ENCODE data around the gene DDX54. TPM values are rescaled to one million over a fixed set of nuclear protein-coding genes. Genes with fewer than 3 reads are reported as not detected.

DDX54 gene
- total and polyA plus RNA-seq, 2 of the 8 experiments (the other 6 are each of a cell fraction or from before 2014, with no cell fraction given), result 64.9 to 113 TPM

GRCh38 chr12:113172185-113172584 is 13.1 kb downstream of the DDX54 start:
- no peaks in the 10 kb centered on the region for H3K23me2 ChIP-seq (ENCODE audit: low read depth, low read length)
- no peak overlapping the region for H3K56ac ChIP-seq (replicated peaks; ENCODE audit: insufficient read length, low read depth, low read length)
- H4K5ac ChIP-seq (ENCODE audit: insufficient read length, low read depth, low read length), result no peak overlapping the region
- no peak overlapping the region for H2AK5ac ChIP-seq (ENCODE audit: low read depth, low read length)
- ChIA-PET CTCF (ENCODE audit: partially characterized antibody) (interaction anchor here (0.7 to 8.8 kb wide), 12 partner anchors 11 to 179 kb away, joined by 3 to 114 read pairs (median 4); partner anchors contain the start of gene RASAL1), POLR2A (ENCODE audit: partially characterized antibody) (interaction anchor here (0.5 to 4.7 kb wide), 4 partner anchors 9 to 15 kb away, joined by 3 to 28 read pairs (median 6); partner anchors contain the start of genes DDX54 and RITA1)
- H2BK5ac ChIP-seq (ENCODE audit: low read depth, low read length), result no peak overlapping the region
- TF ChIP-seq GTF2F1 (IDR thresholded peaks at IDR 0.05; ENCODE audit: borderline replicate concordance, low read depth, low read length), result no peak
- TF ChIP-seq FOSL1 (IDR thresholded peaks at IDR 0.05; ENCODE audit: insufficient read depth, low read depth, low read length), result no peak
- TF ChIP-seq BACH1 (IDR thresholded peaks at IDR 0.05; ENCODE audit: low read length), result no peak
- no peak for TF ChIP-seq KDM5A (IDR thresholded peaks at IDR 0.05; ENCODE audit: low read length)
- no peak for TF ChIP-seq NANOG (IDR thresholded peaks at IDR 0.05; ENCODE audit: insufficient read depth, low read depth, low read length, poor library complexity, severe bottlenecking)
- no peak for TF ChIP-seq SP2 (IDR thresholded peaks at IDR 0.05; ENCODE audit: low read length)
- TF ChIP-seq GABPA (IDR thresholded peaks at IDR 0.05; ENCODE audit: borderline replicate concordance, insufficient read depth, low read length), result no peak
- no peak for TF ChIP-seq SP4 (IDR thresholded peaks at IDR 0.05; ENCODE audit: low read length)
- no peak for TF ChIP-seq EZH2 (IDR thresholded peaks at IDR 0.05; ENCODE audit: low read depth, low read length, severe bottlenecking)
- no peak for TF ChIP-seq ATF3 (IDR thresholded peaks at IDR 0.05; ENCODE audit: insufficient read depth, low read depth, low read length)
- no peak for FAIRE-seq
- H3K27ac ChIP-seq (ENCODE audit: low read depth, low read length), result no peak overlapping the region
- H3K4me2 ChIP-seq (ENCODE audit: insufficient read depth in 1 of 2, low read depth in 2 of 2, low read length in 2 of 2), result no peak overlapping the region
- H3K4me1 ChIP-seq (replicated peaks in 1 of 4; ENCODE audit: control insufficient read depth in 3 of 4, insufficient read depth in 4 of 4, low read length in 3 of 4), result no peaks in the 10 kb centered on the region
- H3K18ac ChIP-seq (ENCODE audit: extremely low read depth, low read length), result no peak overlapping the region
- H3K14ac ChIP-seq (ENCODE audit: insufficient read length), result no peak overlapping the region
- H3K4me3 ChIP-seq (ENCODE audit: extremely low read depth in 1 of 4, insufficient read depth in 2 of 4, low read depth in 3 of 4, low read length in 4 of 4), result no peak overlapping the region
- H3K79me1 ChIP-seq (ENCODE audit: low read depth, low read length), result no peaks in the 10 kb centered on the region
- no peak overlapping the region for H3K4ac ChIP-seq (replicated peaks; ENCODE audit: insufficient read length, low read depth, low read length)
- H3K79me2 ChIP-seq (ENCODE audit: control insufficient read depth in 1 of 2, insufficient read depth in 2 of 2, low read length in 2 of 2), result no peaks in the 10 kb centered on the region
- peaks cover 26 to 60% (median 52%) of the 10 kb centered on the region in 4 experiments for H3K36me3 ChIP-seq (ENCODE audit: control insufficient read depth in 2 of 4, insufficient read depth in 4 of 4, low read length in 3 of 4)
- DNase-seq (ENCODE audit: low read depth in 1 of 2, low spot score in 2 of 2), result no peak
- H2BK120ac ChIP-seq (replicated peaks; ENCODE audit: low read depth, low read length), result no peak overlapping the region
- no peak overlapping the region for H2BK20ac ChIP-seq (ENCODE audit: low read length)
- H2AFZ ChIP-seq (ENCODE audit: low read length), result no peak overlapping the region
- H4K91ac ChIP-seq (replicated peaks; ENCODE audit: insufficient read length, low read length), result no peak overlapping the region
- no peak overlapping the region for H2BK12ac ChIP-seq (ENCODE audit: low read depth, low read length)
- no peak overlapping the region for H3K23ac ChIP-seq (ENCODE audit: insufficient read length)
- H4K20me1 ChIP-seq (replicated peaks in 1 of 2; ENCODE audit: control insufficient read depth in 1 of 2, insufficient read depth in 2 of 2, low read length in 2 of 2), result peaks cover 6 to 14% of the 10 kb centered on the region in 2 experiments
- H3K9ac ChIP-seq (replicated peaks in 1 of 4; ENCODE audit: extremely low read depth in 1 of 4, low read depth in 3 of 4, low read length in 3 of 4), result no peak overlapping the region
- H3K27me3 ChIP-seq (replicated peaks in 1 of 4; ENCODE audit: control insufficient read depth in 3 of 4, extremely low read depth in 1 of 4, insufficient read depth in 3 of 4, low read length in 3 of 4), result no peaks in the 10 kb centered on the region
- 93% methylated on average over 20 of the region's 20 CpGs; no CpG with 5 or more reads in 1 of the 2 experiments for WGBS, 2 experiments (ENCODE audit: extremely low coverage in 1 of 2, insufficient coverage in 1 of 2, insufficient read length in 1 of 2, insufficient replicate concordance in 2 of 2, low coverage in 1 of 2, low lambda C conversion rate in 2 of 2, missing lambda C conversion rate in 1 of 2)
- no peaks in the 10 kb centered on the region for H3K9me3 ChIP-seq (ENCODE audit: insufficient read depth in 2 of 2, low read depth in 1 of 2, low read length in 1 of 2)
- H4K8ac ChIP-seq (ENCODE audit: extremely low read depth, insufficient read depth, low read length), result no peak overlapping the region
- no peak overlapping the region for H2BK15ac ChIP-seq (ENCODE audit: low read length)
